Ovary (tissue), 3 donors: ENCODE results near the gene SH3TC2.

Experiments
- POLR2A ChIP-seq: fragments of 450-650 bp; IDR thresholded peaks from one replicate; pipeline ENCODE4 v1.6.1; 2017; ENCODE audit warnings: antibody characterized with exemption, mild to moderate bottlenecking, moderate library complexity
- TF ChIP-seq, protein P1 (sequence below), 3 donors: fragments of 450-650 bp in 2 of 3; fragments of 200-600 bp in 1 of 3; IDR thresholded peaks; one replicate each; pipeline versions ENCODE4 v1.5.1 to v1.8.0; 2016 to 2022; ENCODE audit warnings: antibody characterized with exemption in 3 of 3, mild to moderate bottlenecking in 1 of 3
- donor health status: DM: no; HTN: no; CAD: no.

DNA sequence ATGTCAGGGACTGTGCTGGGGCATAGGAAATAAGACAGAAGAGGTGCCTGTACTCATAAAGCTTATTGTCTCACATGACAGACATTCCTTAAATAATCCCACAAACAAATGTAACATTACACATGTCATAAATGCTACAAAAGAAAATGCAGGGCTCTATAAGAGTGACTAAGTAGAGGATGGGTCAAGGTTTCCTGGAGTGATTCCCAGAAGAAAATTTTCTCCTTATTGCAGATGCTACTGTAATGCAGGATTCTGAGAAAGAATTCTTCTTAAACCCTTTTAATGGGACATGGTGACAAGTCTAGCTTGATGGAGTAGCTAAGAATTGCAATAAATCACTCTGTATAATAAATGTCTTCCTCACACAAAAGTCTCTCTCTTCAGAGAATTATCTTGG, 55.7 kb downstream of the SH3TC2 start:
- TF ChIP-seq, protein P1, sequence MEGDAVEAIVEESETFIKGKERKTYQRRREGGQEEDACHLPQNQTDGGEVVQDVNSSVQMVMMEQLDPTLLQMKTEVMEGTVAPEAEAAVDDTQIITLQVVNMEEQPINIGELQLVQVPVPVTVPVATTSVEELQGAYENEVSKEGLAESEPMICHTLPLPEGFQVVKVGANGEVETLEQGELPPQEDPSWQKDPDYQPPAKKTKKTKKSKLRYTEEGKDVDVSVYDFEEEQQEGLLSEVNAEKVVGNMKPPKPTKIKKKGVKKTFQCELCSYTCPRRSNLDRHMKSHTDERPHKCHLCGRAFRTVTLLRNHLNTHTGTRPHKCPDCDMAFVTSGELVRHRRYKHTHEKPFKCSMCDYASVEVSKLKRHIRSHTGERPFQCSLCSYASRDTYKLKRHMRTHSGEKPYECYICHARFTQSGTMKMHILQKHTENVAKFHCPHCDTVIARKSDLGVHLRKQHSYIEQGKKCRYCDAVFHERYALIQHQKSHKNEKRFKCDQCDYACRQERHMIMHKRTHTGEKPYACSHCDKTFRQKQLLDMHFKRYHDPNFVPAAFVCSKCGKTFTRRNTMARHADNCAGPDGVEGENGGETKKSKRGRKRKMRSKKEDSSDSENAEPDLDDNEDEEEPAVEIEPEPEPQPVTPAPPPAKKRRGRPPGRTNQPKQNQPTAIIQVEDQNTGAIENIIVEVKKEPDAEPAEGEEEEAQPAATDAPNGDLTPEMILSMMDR (IDR thresholded peaks at IDR 0.05) = no peak
- TF ChIP-seq POLR2A = no peak
